ENCODE measurements around the gene SH3GL3. TPM values are rescaled to one million over a fixed set of nuclear protein-coding genes. Genes with fewer than 3 reads are reported as not detected.

Gene SH3GL3
- total and polyA plus RNA-seq, 7 donors = 0.04 to 0.99 (median 0.63) TPM; not detected in 3

- Histone ChIP-seq H3K27me3 (no peaks in the 10 kb centered on the region), H3K4me3 (no peak overlapping the region), H3K27ac (peak overlapping the region; percentile 60 to 86 (median 84)), H3K4me1 (peaks cover 0 to 58% (median 47%) of the 10 kb centered on the region in 4 donors), H3K9me3 (no peaks in the 10 kb centered on the region), H3K36me3 (peaks cover 0 to 2% (median 0%) of the 10 kb centered on the region in 4 donors)
- intact Hi-C loops (cut with DNase I) = loop anchor here (5.0 to 10.0 kb wide), 3 partner anchors 189 to 306 kb away; partner anchors contain the start of gene SH3GL3
- WGBS, 2 donors = 56 to 58% methylated on average over 10 of the region's 10 CpGs
- TF ChIP-seq EP300 (IDR thresholded peaks at IDR 0.05) = no peak
- TF ChIP-seq POLR2A (IDR thresholded peaks at IDR 0.05) = no peak
- TF ChIP-seq POLR2AphosphoS5 (IDR thresholded peaks at IDR 0.05) = no peak
- no peak for TF ChIP-seq CTCF (IDR thresholded peaks at IDR 0.05)
- DNase-seq = peak; percentile 86
Measured at GRCh38 chr15:83658430-83659416, 211.6 kb downstream of the SH3GL3 start.

DNA sequence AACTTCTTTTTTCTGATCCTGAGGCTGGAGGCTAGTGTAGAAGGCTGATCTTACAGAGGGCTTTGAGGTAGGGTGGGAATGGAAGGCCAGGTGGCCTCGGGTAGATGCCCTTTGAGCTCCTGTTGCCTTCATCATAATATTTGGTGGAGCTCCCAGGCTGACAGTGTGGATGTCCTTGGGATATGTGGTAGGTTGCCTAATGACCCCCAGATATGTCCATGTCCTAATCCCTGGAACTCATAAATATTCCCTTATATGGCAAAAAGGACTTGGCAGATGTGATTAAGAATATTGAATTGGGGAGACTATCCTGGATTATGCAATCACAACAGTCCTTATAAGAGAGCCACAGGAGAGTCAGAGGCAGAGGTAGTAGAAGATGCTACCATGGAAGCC lies 212.3 kb downstream of the SH3GL3 start:
- intact Hi-C loops (cut with DNase I) = loop anchor here (5.0 to 10.0 kb wide), 3 partner anchors 188 to 305 kb away; partner anchors contain the start of gene SH3GL3
- WGBS, 2 donors = 32 to 68% methylated on average over 1 of the region's 1 CpG
- no peaks in the 10 kb centered on the region for H3K27me3 ChIP-seq
- TF ChIP-seq POLR2AphosphoS5 (IDR thresholded peaks at IDR 0.05) (peak in 1 of 4 donors; percentile 19), EP300 (IDR thresholded peaks at IDR 0.05) (no peak)
- H3K4me1 ChIP-seq = peaks cover 0 to 59% (median 47%) of the 10 kb centered on the region in 4 donors
- peaks cover 0 to 2% (median 0%) of the 10 kb centered on the region in 4 donors for H3K36me3 ChIP-seq
- H3K9me3 ChIP-seq = no peaks in the 10 kb centered on the region
- no peak for DNase-seq
- peak overlapping the region; percentile 40 to 86 (median 84) for H3K27ac ChIP-seq
- H3K4me3 ChIP-seq = no peak overlapping the region

GRCh38 chr15:83665480-83665879 lies 218.3 kb downstream of the SH3GL3 start:
- no peak for DNase-seq
- 56 to 64% methylated on average over 3 of the region's 3 CpGs for WGBS, 2 donors
- intact Hi-C loops (cut with DNase I) = no loop called here
- no peak overlapping the region for H3K4me3 ChIP-seq
- H3K27me3 ChIP-seq = no peaks in the 10 kb centered on the region
- TF ChIP-seq CTCF (IDR thresholded peaks at IDR 0.05) (no peak), POLR2AphosphoS5 (IDR thresholded peaks at IDR 0.05) (no peak), POLR2A (IDR thresholded peaks at IDR 0.05) (no peak), EP300 (IDR thresholded peaks at IDR 0.05) (no peak)
- H3K36me3 ChIP-seq = no peaks in the 10 kb centered on the region
- H3K27ac ChIP-seq = peak overlapping the region in 3 of 4 donors; percentile 8 to 73 (median 68)
- no peaks in the 10 kb centered on the region for H3K9me3 ChIP-seq
- H3K4me1 ChIP-seq = peaks cover 0 to 32% (median 8%) of the 10 kb centered on the region in 4 donors

Other genes with a start within 250 kb of the SH3GL3 start
- gene HDGFL3, start 239.5 kb upstream of the SH3GL3 start, total RNA-seq = 10 to 100 TPM; 58.0 to 83.6 (median 66.9) TPM
- 10 to 100 TPM in 2 of 3 donors, 1 to 10 TPM in 1; 2.1 to 13.2 (median 10.0) TPM for gene HDGFL3, start 239.5 kb upstream of the SH3GL3 start, polyA plus RNA-seq
- under 1 TPM in 3 of 4 donors, not detected in 1; 0.14 to 0.36 (median 0.28) TPM for gene BNC1, start 162.7 kb upstream of the SH3GL3 start, total RNA-seq
- gene BNC1, start 162.7 kb upstream of the SH3GL3 start, polyA plus RNA-seq = under 1 TPM in 2 of 3 donors, not detected in 1; under 0.01 to 0.06 TPM
- 10 to 100 TPM; 29.2 to 40.7 (median 37.6) TPM for gene ADAMTSL3, start 206.8 kb downstream of the SH3GL3 start, total RNA-seq
- 1 to 10 TPM in 1 of 3 donors, under 1 TPM in 1, not detected in 1; 0.60 to 2.4 TPM for gene ADAMTSL3, start 206.8 kb downstream of the SH3GL3 start, polyA plus RNA-seq